ENCODE results near the gene SCO2.

Gene SCO2

GRCh38 chr22:50516891-50517290 is 8.5 kb downstream of the SCO2 start:
- TF ChIP-seq CTCF (IDR thresholded peaks at IDR 0.05; ENCODE audit: low read length), result no peak
- TF ChIP-seq EZH2 (IDR thresholded peaks at IDR 0.05; ENCODE audit: borderline replicate concordance, low read length), result no peak
- H3K9me3 ChIP-seq (ENCODE audit: low read length), result no peaks in the 10 kb centered on the region
- no peak overlapping the region for H3K27ac ChIP-seq (ENCODE audit: low read depth, low read length, poor library complexity, severe bottlenecking)
- H3K4me1 ChIP-seq (ENCODE audit: insufficient read depth, low read length, severe bottlenecking), result no peaks in the 10 kb centered on the region
- no peaks in the 10 kb centered on the region for H4K20me1 ChIP-seq (ENCODE audit: insufficient read depth, low read length)
- H3K9ac ChIP-seq (ENCODE audit: low read length), result no peak overlapping the region
- H3K9me2 ChIP-seq (ENCODE audit: low read depth, low read length), result no peaks in the 10 kb centered on the region
- H2AFZ ChIP-seq (ENCODE audit: low read length), result no peak overlapping the region
- no peak overlapping the region for H3K4me2 ChIP-seq (ENCODE audit: low read length)
- no peaks in the 10 kb centered on the region for H3K27me3 ChIP-seq (ENCODE audit: insufficient read depth, low read length)
- H3K79me2 ChIP-seq (ENCODE audit: insufficient read depth, low read length), result peaks cover 32% of the 10 kb centered on the region
- no peaks in the 10 kb centered on the region for H3F3A ChIP-seq (ENCODE audit: insufficient read depth, low read length)
- H3K4me3 ChIP-seq (ENCODE audit: low read depth, low read length, poor library complexity, severe bottlenecking), result no peak overlapping the region
- H3K36me3 ChIP-seq (ENCODE audit: insufficient read depth, low read length), result peaks cover 81% of the 10 kb centered on the region

- no peak overlapping the region for H2AFZ ChIP-seq (ENCODE audit: low read length)
- H3K36me3 ChIP-seq (ENCODE audit: insufficient read depth, low read length), result peaks cover 75% of the 10 kb centered on the region
- H3F3A ChIP-seq (ENCODE audit: insufficient read depth, low read length), result no peaks in the 10 kb centered on the region
- TF ChIP-seq EZH2 (IDR thresholded peaks at IDR 0.05; ENCODE audit: borderline replicate concordance, low read length), result no peak
- no peak for TF ChIP-seq CTCF (IDR thresholded peaks at IDR 0.05; ENCODE audit: low read length)
- H3K79me2 ChIP-seq (ENCODE audit: insufficient read depth, low read length), result peaks cover 33% of the 10 kb centered on the region
- H3K27me3 ChIP-seq (ENCODE audit: insufficient read depth, low read length), result no peaks in the 10 kb centered on the region
- H3K9me3 ChIP-seq (ENCODE audit: low read length), result no peaks in the 10 kb centered on the region
- no peaks in the 10 kb centered on the region for H4K20me1 ChIP-seq (ENCODE audit: insufficient read depth, low read length)
- no peak overlapping the region for H3K4me2 ChIP-seq (ENCODE audit: low read length)
- H3K27ac ChIP-seq (ENCODE audit: low read depth, low read length, poor library complexity, severe bottlenecking), result no peak overlapping the region
- no peak overlapping the region for H3K4me3 ChIP-seq (ENCODE audit: low read depth, low read length, poor library complexity, severe bottlenecking)
- H3K4me1 ChIP-seq (ENCODE audit: insufficient read depth, low read length, severe bottlenecking), result no peaks in the 10 kb centered on the region
- H3K9me2 ChIP-seq (ENCODE audit: low read depth, low read length), result no peaks in the 10 kb centered on the region
- H3K9ac ChIP-seq (ENCODE audit: low read length), result no peak overlapping the region
These were observed 9.3 kb downstream of the SCO2 start for GRCh38 chr22:50516068-50516467.

GRCh38 chr22:50513175-50513574 is 12.2 kb downstream of the SCO2 start:
- H3K36me3 ChIP-seq (ENCODE audit: insufficient read depth, low read length), result peaks cover 56% of the 10 kb centered on the region
- H3K9ac ChIP-seq (ENCODE audit: low read length), result no peak overlapping the region
- peaks cover 57% of the 10 kb centered on the region for H3K79me2 ChIP-seq (ENCODE audit: insufficient read depth, low read length)
- no peaks in the 10 kb centered on the region for H4K20me1 ChIP-seq (ENCODE audit: insufficient read depth, low read length)
- H2AFZ ChIP-seq (ENCODE audit: low read length), result no peak overlapping the region
- no peak overlapping the region for H3K4me2 ChIP-seq (ENCODE audit: low read length)
- H3K27ac ChIP-seq (ENCODE audit: low read depth, low read length, poor library complexity, severe bottlenecking), result no peak overlapping the region
- peaks cover 14% of the 10 kb centered on the region for H3K4me1 ChIP-seq (ENCODE audit: insufficient read depth, low read length, severe bottlenecking)
- no peaks in the 10 kb centered on the region for H3K9me3 ChIP-seq (ENCODE audit: low read length)
- TF ChIP-seq CTCF (IDR thresholded peaks at IDR 0.05; ENCODE audit: low read length), result no peak
- TF ChIP-seq EZH2 (IDR thresholded peaks at IDR 0.05; ENCODE audit: borderline replicate concordance, low read length), result no peak
- H3K9me2 ChIP-seq (ENCODE audit: low read depth, low read length), result no peaks in the 10 kb centered on the region
- H3F3A ChIP-seq (ENCODE audit: insufficient read depth, low read length), result no peaks in the 10 kb centered on the region
- H3K27me3 ChIP-seq (ENCODE audit: insufficient read depth, low read length), result no peaks in the 10 kb centered on the region
- no peak overlapping the region for H3K4me3 ChIP-seq (ENCODE audit: low read depth, low read length, poor library complexity, severe bottlenecking)

Data from OCI-LY1 (cell line).